GM12872 (cell line): Measurements from ENCODE around the gene DOCK1.

Source experiments
- TF ChIP-seq, protein P1 (sequence below): IDR thresholded peaks from 3 replicates; pipeline ENCODE4 v1.5.1; 2011; ENCODE audit warnings: low read depth, mild to moderate bottlenecking, low read length, moderate library complexity; ENCODE audit not compliant: insufficient read depth

DOCK1 gene

GRCh38 chr10:127368929-127369328, 463.7 kb downstream of the DOCK1 start:
- TF ChIP-seq, protein P1, sequence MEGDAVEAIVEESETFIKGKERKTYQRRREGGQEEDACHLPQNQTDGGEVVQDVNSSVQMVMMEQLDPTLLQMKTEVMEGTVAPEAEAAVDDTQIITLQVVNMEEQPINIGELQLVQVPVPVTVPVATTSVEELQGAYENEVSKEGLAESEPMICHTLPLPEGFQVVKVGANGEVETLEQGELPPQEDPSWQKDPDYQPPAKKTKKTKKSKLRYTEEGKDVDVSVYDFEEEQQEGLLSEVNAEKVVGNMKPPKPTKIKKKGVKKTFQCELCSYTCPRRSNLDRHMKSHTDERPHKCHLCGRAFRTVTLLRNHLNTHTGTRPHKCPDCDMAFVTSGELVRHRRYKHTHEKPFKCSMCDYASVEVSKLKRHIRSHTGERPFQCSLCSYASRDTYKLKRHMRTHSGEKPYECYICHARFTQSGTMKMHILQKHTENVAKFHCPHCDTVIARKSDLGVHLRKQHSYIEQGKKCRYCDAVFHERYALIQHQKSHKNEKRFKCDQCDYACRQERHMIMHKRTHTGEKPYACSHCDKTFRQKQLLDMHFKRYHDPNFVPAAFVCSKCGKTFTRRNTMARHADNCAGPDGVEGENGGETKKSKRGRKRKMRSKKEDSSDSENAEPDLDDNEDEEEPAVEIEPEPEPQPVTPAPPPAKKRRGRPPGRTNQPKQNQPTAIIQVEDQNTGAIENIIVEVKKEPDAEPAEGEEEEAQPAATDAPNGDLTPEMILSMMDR: no peak

DNA sequence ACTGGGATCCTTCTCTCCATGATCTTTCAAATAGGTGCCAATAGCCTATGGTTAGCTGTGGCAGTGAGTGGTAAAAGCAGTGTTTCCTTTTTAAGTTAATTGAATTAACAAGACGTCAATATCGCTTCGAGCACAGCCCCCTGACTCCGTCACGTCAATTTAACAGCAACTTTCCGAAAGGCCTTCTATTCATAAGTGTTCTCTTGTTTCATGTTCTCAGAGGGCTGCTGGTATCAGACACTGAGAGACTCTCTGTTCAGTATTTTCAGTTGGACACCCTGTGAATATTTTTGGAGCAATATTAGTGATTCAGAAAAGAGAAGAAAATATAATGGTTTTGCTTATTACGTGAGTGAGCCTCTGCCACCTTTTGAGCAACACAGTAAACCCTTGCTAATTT, 465.4 kb downstream of the DOCK1 start:
- TF ChIP-seq, protein P1: no peak

DNA sequence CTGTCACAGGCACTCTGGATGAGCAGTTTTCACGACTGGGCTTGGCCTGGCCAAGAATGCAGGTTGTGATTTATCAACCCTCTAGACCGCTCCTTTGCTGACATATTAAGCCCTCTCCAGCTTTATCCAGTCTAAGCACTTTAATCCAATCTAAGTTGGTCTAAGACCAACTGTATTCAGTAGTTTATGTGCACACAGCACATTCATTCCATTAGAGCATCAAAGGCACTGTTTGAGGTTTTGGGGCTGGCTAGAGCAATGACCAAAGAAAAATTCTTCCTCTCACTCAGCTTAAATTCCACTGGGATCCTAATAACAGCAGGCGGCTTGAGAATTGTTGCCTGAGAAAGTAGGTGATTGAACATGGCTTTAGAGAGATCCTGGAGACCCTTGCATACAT, 467.1 kb downstream of the DOCK1 start:
- TF ChIP-seq, protein P1: no peak

DNA sequence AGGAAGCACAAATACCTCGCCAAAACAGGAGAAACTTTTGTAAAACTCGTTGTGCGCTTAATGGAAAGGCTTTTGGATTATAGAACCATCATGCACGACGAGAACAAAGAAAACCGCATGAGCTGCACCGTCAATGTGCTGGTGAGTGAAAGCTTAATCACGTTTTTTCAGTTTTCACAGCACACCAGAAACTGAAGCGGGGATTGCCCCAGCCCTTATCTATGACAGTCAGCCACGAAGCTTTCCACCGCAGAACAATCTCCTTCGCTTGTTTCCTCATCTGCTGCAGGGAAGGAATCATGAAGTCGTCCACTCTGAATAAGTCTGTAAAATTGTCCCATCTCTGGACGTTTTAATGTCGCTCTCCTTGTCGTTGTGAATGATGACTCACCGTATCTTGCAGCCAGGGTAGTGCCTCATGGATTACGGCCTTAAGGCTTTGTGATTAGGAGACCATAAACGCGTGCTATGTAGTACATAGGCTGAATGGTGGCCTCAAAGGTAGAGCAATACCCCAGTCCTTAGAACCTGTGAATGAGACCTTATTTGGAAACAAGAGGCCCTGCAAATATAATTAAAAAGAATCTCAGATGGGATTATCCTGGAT, 468.9 kb downstream of the DOCK1 start:
- TF ChIP-seq, protein P1: no peak

GRCh38 chr10:127374901-127375300, 469.7 kb downstream of the DOCK1 start:
- TF ChIP-seq, protein P1: no peak

- TF ChIP-seq, protein P1: no peak
Measured at GRCh38 chr10:127375461-127375860, 470.2 kb downstream of the DOCK1 start.

GRCh38 chr10:127376071-127376470, 470.8 kb downstream of the DOCK1 start:
- TF ChIP-seq, protein P1: no peak
